HCT116 (cell line): ENCODE data around the gene TPH1. TPM values are rescaled to one million over a fixed set of nuclear protein-coding genes. Genes with fewer than 3 reads are reported as not detected.

Experiments
- ATAC-seq: fragments of 200-7000 bp; cut with Tn5 transposase; 2 replicates; pipeline ENCODE4 v1.9.1; 2020; ENCODE audit warnings: mild to moderate bottlenecking, moderate library complexity
- BruUV-seq: library from RNA; stranded (reverse); fragments of 400-500 nt; replicated peaks from 2 replicates; lab custom pipeline; 2021; lab: Mats Ljungman, UMichigan
- CTCF ChIA-PET: fragments of 300-600 bp; sonication (Branson Sonifier 250); formaldehyde crosslinking; loops from one replicate; lab custom pipeline; 2021; ENCODE audit warnings: antibody characterized with exemption; lab: Charles Lee
- POLR2A ChIA-PET: fragments of 300-600, 350-600 bp; sonication (Branson Sonifier 250); formaldehyde crosslinking; loops from one replicate; lab custom pipeline; 2021; ENCODE audit warnings: antibody characterized with exemption; lab: Charles Lee
- RAD21 ChIA-PET, 2 experiments: fragments of 300-600 bp; sonication (Branson Sonifier 250); formaldehyde crosslinking; loops; one replicate each; lab custom pipeline; 2023; ENCODE audit warnings: low total read pairs in 2 of 2; ENCODE audit not compliant: uncharacterized antibody in 2 of 2, unreplicated experiment in 2 of 2, low non-redundant PET in 1 of 2; lab: Charles Lee
- DNase-seq: peaks from one replicate; pipeline ENCODE4 v3.0.0-alpha.2; 2010; ENCODE audit warnings: low read depth, low spot score
- H2AFZ ChIP-seq: fragments of 200-600 bp; shearing (Covaris generic), sonication (generic); 2 replicates; pipeline ENCODE4 v1.6.1; 2017; ENCODE audit warnings: low read depth, mixed run types, mixed read lengths, antibody characterized with exemption, low read length; ENCODE audit not compliant: poor library complexity, severe bottlenecking
- H3K27ac ChIP-seq: 2 replicates; pipeline ENCODE4 v1.5.1; 2012; ENCODE audit warnings: low read depth, low read length
- H3K27me3 ChIP-seq: fragments of 200-600 bp; sonication (generic); 2 replicates; pipeline ENCODE4 v1.6.1; 2016; ENCODE audit warnings: mixed run types, low read length, mixed read lengths; ENCODE audit not compliant: insufficient read depth
- H3K36me3 ChIP-seq, 2 experiments: fragments of 200-500 bp in 1 of 2; fragments of 200-600 bp in 1 of 2; sonication (Bioruptor generic) in 1 of 2; sonication (generic) in 1 of 2; 2 replicates each; pipeline versions ENCODE4 v1.5.1 to v1.6.1; 2014 to 2016; ENCODE audit warnings: low read length in 2 of 2, inconsistent platforms in 1 of 2, mixed read lengths in 1 of 2, mixed run types in 1 of 2; ENCODE audit not compliant: insufficient read depth in 2 of 2, control insufficient read depth in 1 of 2
- H3K4me1 ChIP-seq, 2 experiments: fragments of 200-600 bp in 1 of 2; sonication (generic) in 1 of 2; 2 replicates each; pipeline versions ENCODE4 v1.5.1 to v1.6.1; 2012 to 2017; ENCODE audit warnings: low read length in 2 of 2, inconsistent platforms in 1 of 2, mild to moderate bottlenecking in 1 of 2, mixed read lengths in 1 of 2, mixed run types in 1 of 2, moderate library complexity in 1 of 2; ENCODE audit not compliant: insufficient read depth in 2 of 2, control insufficient read depth in 1 of 2
- H3K4me2 ChIP-seq: fragments of 200-600 bp; sonication (generic); 2 replicates; pipeline ENCODE4 v1.6.1; 2017; ENCODE audit warnings: mixed run types, low read length, mixed read lengths
- H3K4me3 ChIP-seq, 2 experiments: fragments of 200-600 bp in 1 of 2; sonication (generic) in 1 of 2; replicated peaks in 1 of 2; 2 replicates each; pipeline ENCODE4 v1.5.1; 2011 to 2016; ENCODE audit warnings: low read length in 2 of 2, control low read depth in 1 of 2, low read depth in 1 of 2, mild to moderate bottlenecking in 1 of 2, mixed read lengths in 1 of 2, mixed run types in 1 of 2
- H3K79me2 ChIP-seq: fragments of 200-600 bp; sonication (generic); 2 replicates; pipeline ENCODE4 v1.6.1; 2017; ENCODE audit warnings: mild to moderate bottlenecking, mixed run types, low read length, moderate library complexity, mixed read lengths; ENCODE audit not compliant: insufficient read depth
- H3K9ac ChIP-seq: fragments of 200-600 bp; sonication (generic); 2 replicates; pipeline ENCODE4 v1.6.1; 2016; ENCODE audit warnings: low read length, mixed read lengths
- H3K9me2 ChIP-seq: fragments of 200-600 bp; sonication (generic), shearing (Covaris generic); 2 replicates; pipeline ENCODE4 v1.6.1; 2017; ENCODE audit warnings: mixed run types, mild to moderate bottlenecking, moderate library complexity; ENCODE audit not compliant: insufficient read depth
- H3K9me3 ChIP-seq, 2 experiments: fragments of 200-500 bp in 1 of 2; fragments of 200-600 bp in 1 of 2; sonication (Bioruptor generic) in 1 of 2; sonication (generic) in 1 of 2; 2 replicates each; pipeline ENCODE4 v1.6.1; 2014 to 2017; ENCODE audit warnings: low read length in 2 of 2, mixed read lengths in 2 of 2, inconsistent platforms in 1 of 2, low read depth in 1 of 2, mild to moderate bottlenecking in 1 of 2, mixed run types in 1 of 2, moderate library complexity in 1 of 2; ENCODE audit not compliant: control insufficient read depth in 1 of 2, insufficient read depth in 1 of 2
- H4K20me1 ChIP-seq: fragments of 200-600 bp; sonication (generic), shearing (Covaris generic); 2 replicates; pipeline ENCODE4 v1.6.1; 2017; ENCODE audit warnings: mixed run types, mild to moderate bottlenecking, moderate library complexity; ENCODE audit not compliant: insufficient read depth
- ATF3 ChIP-seq: IDR thresholded peaks from 2 replicates; pipeline ENCODE4 v1.6.1; 2012
- CEBPB ChIP-seq: IDR thresholded peaks from 2 replicates; pipeline ENCODE4 v1.6.1; 2012; ENCODE audit warnings: low read depth
- CTCF ChIP-seq, 3 experiments: fragments of 200-600 bp in 1 of 3; sonication (generic) in 1 of 3; IDR thresholded peaks in 2 of 3; conservative IDR thresholded peaks in 1 of 3; 2 replicates each; pipeline ENCODE4 v1.5.1; 2012 to 2017; ENCODE audit warnings: low read depth in 2 of 3, low read length in 2 of 3, antibody characterized with exemption in 1 of 3, borderline replicate concordance in 1 of 3, control low read depth in 1 of 3, mild to moderate bottlenecking in 1 of 3, mixed read lengths in 1 of 3, mixed run types in 1 of 3, moderate library complexity in 1 of 3; ENCODE audit not compliant: insufficient read depth in 1 of 3
- EGR1 ChIP-seq: IDR thresholded peaks from 2 replicates; pipeline ENCODE4 v1.6.1; 2012; ENCODE audit warnings: low read depth
- ELF1 ChIP-seq: IDR thresholded peaks from 2 replicates; pipeline ENCODE4 v1.6.1; 2012; ENCODE audit warnings: low read depth, borderline replicate concordance
- MAX ChIP-seq: IDR thresholded peaks from 2 replicates; pipeline ENCODE4 v1.6.1; 2012
- POLR2A ChIP-seq: IDR thresholded peaks from 2 replicates; pipeline ENCODE4 v1.7.0; 2011; ENCODE audit warnings: borderline replicate concordance; ENCODE audit not compliant: insufficient read depth, insufficient read length; ENCODE audit errors: extremely low read depth
- POLR2AphosphoS5 ChIP-seq: IDR thresholded peaks from 2 replicates; pipeline ENCODE4 v1.6.1; 2011; ENCODE audit warnings: mild to moderate bottlenecking, low read depth, low read length, moderate library complexity
- RAD21 ChIP-seq: IDR thresholded peaks from 2 replicates; pipeline ENCODE4 v1.6.1; 2012; ENCODE audit warnings: low read depth, mild to moderate bottlenecking
- SP1 ChIP-seq: IDR thresholded peaks from 2 replicates; pipeline ENCODE4 v1.6.1; 2012; ENCODE audit warnings: low read depth
- intact Hi-C: fragments of 100-400 bp; cut with micrococcal nuclease; formaldehyde crosslinking; loops from 2 replicates; pipeline ENCODE4 v1.10.0; 2022
- total RNA-seq: library from RNA; stranded (reverse); gene quantifications from one replicate; pipeline ENCODE4 v1.2.1, GENCODE V29; 2021; ENCODE audit not compliant: unreplicated experiment

Gene TPH1
- total RNA-seq, 1 experiment from 2014 or later: 0.42 TPM

GRCh38 chr11:18066626-18067025 lies 20.6 kb upstream of the TPH1 start:
- H3K9me3 ChIP-seq: no peaks in the 10 kb centered on the region
- RAD21 ChIA-PET: no interaction called here
- no peak overlapping the region for H2AFZ ChIP-seq
- H3K9ac ChIP-seq: no peak overlapping the region
- TF ChIP-seq CTCF (IDR thresholded peaks at IDR 0.05 in 2 of 3, conservative IDR thresholded peaks at IDR 0.05 in 1 of 3; ENCODE audit: borderline replicate concordance in 1 of 3, insufficient read depth in 1 of 3, low read depth in 2 of 3, low read length in 2 of 3) (no peak), EGR1 (no peak), ELF1 (no peak)
- no TSS peak for BruUV-seq
- CTCF ChIA-PET: no interaction called here
- no peak for DNase-seq
- H3K27ac ChIP-seq: no peak overlapping the region
- H4K20me1 ChIP-seq: no peaks in the 10 kb centered on the region
- H3K27me3 ChIP-seq: no peaks in the 10 kb centered on the region
- no peaks in the 10 kb centered on the region for H3K36me3 ChIP-seq
- H3K4me1 ChIP-seq: no peaks in the 10 kb centered on the region
- no peaks in the 10 kb centered on the region for H3K79me2 ChIP-seq
- intact Hi-C loops: no loop called here
- no peaks in the 10 kb centered on the region for H3K9me2 ChIP-seq
- ATAC-seq: no peak
- H3K4me3 ChIP-seq: no peak overlapping the region
- no peak overlapping the region for H3K4me2 ChIP-seq
- POLR2A ChIA-PET: no interaction called here

- TF ChIP-seq MAX (no peak), SP1 (no peak), RAD21 (no peak), POLR2AphosphoS5 (no peak), ATF3 (no peak), POLR2A (no peak), CEBPB (no peak)
- Histone ChIP-seq H3K27ac (no peak overlapping the region), H3K9me2 (no peaks in the 10 kb centered on the region), H3K4me1 (no peaks in the 10 kb centered on the region), H3K9ac (no peak overlapping the region), H2AFZ (no peak overlapping the region), H3K4me3 (no peak overlapping the region), H3K27me3 (no peaks in the 10 kb centered on the region), H3K36me3 (no peaks in the 10 kb centered on the region), H4K20me1 (no peaks in the 10 kb centered on the region), H3K4me2 (no peak overlapping the region), H3K79me2 (no peaks in the 10 kb centered on the region), H3K9me3 (no peaks in the 10 kb centered on the region)
- BruUV-seq: no TSS peak
- ATAC-seq: no peak
- ChIA-PET POLR2A (no interaction called here), CTCF (no interaction called here), RAD21 (no interaction called here)
- DNase-seq: no peak
- intact Hi-C loops: no loop called here
Measured at GRCh38 chr11:18065572-18065971, 19.5 kb upstream of the TPH1 start.
